IPS DF 6.9 (cell line): ENCODE results near the gene DLL4.
A peak's percentile ranks its signal among the peaks of the same experiment; 100 is the strongest.

Experiments
- DNase-seq: peaks from one replicate; pipeline ENCODE4 v3.0.0-alpha.2; 2013; ENCODE audit warnings: low read depth, low spot score
- H3K27ac ChIP-seq: one replicate; pipeline ENCODE4 v1.5.1; 2013; ENCODE audit warnings: low read length, control low read depth
- H3K27me3 ChIP-seq: 2 replicates; pipeline ENCODE4 v1.6.1; 2013; ENCODE audit warnings: mild to moderate bottlenecking, low read length; ENCODE audit not compliant: control insufficient read depth, insufficient read depth
- H3K36me3 ChIP-seq: 2 replicates; pipeline ENCODE4 v1.6.1; 2013; ENCODE audit warnings: low read length; ENCODE audit not compliant: control insufficient read depth, insufficient read depth
- H3K4me1 ChIP-seq: 2 replicates; pipeline ENCODE4 v1.6.1; 2013; ENCODE audit warnings: low read length; ENCODE audit not compliant: control insufficient read depth, insufficient read depth
- H3K4me3 ChIP-seq: 2 replicates; pipeline ENCODE4 v1.5.1; 2013; ENCODE audit warnings: mild to moderate bottlenecking, low read length
- H3K9me3 ChIP-seq: 2 replicates; pipeline ENCODE4 v1.6.1; 2013; ENCODE audit warnings: low read length, inconsistent platforms; ENCODE audit not compliant: control insufficient read depth, insufficient read depth
- WGBS: extraction: QIAGEN DNeasy Blood & Tissue Kit; methylation state at CpG from one replicate; pipeline ENCODE4 v1.1.7; 2013; ENCODE audit warnings: mixed read lengths, missing lambda C conversion rate; ENCODE audit not compliant: insufficient read length, insufficient coverage; 5-methylcytosine and 5-hydroxymethylcytosine counted together

Gene DLL4

DNA sequence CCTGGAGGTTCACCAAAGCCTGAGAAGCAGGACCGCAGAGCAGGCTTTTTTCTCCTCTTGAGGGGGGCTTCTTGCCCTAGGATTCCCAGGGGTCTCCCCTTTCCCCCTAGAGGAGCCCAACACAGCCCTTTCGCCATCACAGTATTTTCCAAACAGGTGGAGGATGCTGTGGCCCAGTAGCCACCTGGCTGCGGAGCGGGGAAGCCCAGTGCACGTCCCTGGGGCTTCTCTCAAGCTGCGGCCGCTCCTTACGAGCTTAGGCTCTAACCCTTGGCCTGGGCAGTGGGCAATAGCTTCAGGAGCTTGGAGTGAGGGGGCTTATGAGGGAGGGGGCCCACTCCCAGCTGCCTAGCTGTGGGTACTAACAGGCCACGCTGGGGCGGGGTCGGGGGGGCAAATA lies 11.6 kb upstream of the DLL4 start:
- Histone ChIP-seq H3K4me3 (no peak overlapping the region), H3K27me3 (peaks cover 3% of the 10 kb centered on the region; the same call in 1 of the 2 replicates), H3K4me1 (peaks cover 6% of the 10 kb centered on the region), H3K27ac (no peak overlapping the region), H3K36me3 (no peaks in the 10 kb centered on the region), H3K9me3 (no peaks in the 10 kb centered on the region)
- DNase-seq = no peak
- WGBS = no CpG with 5 or more reads among the region's 11 CpGs

DNA sequence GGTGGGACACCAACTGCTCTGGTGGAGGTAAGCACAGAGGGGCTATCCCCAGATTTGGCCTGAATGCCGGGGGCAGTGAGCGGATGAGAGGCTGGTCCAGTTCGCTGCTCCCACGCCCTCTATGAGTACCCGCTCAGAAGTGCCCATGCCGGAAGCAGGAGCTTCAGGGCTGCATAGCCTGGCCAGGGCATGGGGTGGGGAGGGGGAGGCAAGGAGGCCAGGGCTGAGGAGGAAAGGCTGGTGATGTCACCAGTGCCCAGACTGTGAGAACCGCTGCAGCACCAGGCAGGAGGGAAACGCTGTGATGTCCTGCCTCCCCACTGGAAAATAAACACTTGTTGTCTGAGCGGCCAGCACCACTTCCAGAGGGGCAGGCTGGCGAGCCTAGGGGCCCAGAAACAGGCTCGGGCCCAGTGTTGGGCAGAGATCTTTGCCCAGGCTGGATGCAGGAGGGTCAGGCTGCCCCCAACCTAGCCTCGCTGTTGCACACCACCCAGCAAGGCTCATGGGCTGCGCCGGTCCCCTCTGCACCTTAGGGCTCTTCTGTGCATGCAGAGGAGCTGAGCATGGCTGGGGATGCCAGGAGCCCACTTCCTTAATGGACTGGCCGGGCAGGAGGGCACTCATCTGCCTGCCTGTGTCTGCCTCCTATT lies 10.9 kb upstream of the DLL4 start:
- Histone ChIP-seq H3K27me3 (peaks cover 8% of the 10 kb centered on the region; the same call in 1 of the 2 replicates), H3K4me1 (peaks cover 4% of the 10 kb centered on the region), H3K4me3 (no peak overlapping the region), H3K27ac (no peak overlapping the region), H3K36me3 (no peaks in the 10 kb centered on the region), H3K9me3 (no peaks in the 10 kb centered on the region)
- WGBS = no CpG with 5 or more reads among the region's 15 CpGs
- no peak for DNase-seq

DNA sequence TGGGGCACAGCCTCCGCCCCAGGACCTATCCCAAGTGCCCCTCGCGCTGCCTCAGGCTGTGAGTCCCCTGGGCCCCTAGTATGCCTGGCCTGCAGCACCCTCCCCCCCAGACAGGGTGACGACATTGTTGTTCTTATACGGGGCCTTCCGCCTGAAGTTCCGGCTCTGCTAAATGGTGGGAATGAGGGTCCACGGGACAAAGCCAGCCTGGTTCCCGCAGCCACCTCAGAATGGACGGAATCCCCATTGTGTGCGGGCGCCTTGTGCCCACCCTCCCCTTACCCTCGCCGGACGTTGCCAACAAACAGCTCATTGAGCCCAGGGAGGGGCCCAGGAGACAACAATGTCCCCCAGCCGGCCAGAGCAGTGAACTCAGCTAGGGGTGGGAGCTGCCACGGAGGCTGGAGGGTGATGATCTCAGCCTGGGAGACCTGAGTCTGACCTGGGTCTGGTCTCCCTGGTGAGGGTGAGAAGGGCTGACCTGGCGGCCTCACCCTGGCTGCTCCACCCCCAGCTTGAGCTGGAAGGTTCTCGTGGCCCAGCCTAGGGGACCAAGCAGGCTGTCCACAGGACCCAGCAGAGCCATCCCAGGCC lies 10.2 kb upstream of the DLL4 start:
- Histone ChIP-seq H3K36me3 (no peaks in the 10 kb centered on the region), H3K9me3 (no peaks in the 10 kb centered on the region), H3K4me1 (peaks cover 4% of the 10 kb centered on the region), H3K27me3 (peaks cover 15% of the 10 kb centered on the region), H3K4me3 (no peak overlapping the region), H3K27ac (no peak overlapping the region)
- DNase-seq = no peak
- no CpG with 5 or more reads among the region's 19 CpGs for WGBS

DNA sequence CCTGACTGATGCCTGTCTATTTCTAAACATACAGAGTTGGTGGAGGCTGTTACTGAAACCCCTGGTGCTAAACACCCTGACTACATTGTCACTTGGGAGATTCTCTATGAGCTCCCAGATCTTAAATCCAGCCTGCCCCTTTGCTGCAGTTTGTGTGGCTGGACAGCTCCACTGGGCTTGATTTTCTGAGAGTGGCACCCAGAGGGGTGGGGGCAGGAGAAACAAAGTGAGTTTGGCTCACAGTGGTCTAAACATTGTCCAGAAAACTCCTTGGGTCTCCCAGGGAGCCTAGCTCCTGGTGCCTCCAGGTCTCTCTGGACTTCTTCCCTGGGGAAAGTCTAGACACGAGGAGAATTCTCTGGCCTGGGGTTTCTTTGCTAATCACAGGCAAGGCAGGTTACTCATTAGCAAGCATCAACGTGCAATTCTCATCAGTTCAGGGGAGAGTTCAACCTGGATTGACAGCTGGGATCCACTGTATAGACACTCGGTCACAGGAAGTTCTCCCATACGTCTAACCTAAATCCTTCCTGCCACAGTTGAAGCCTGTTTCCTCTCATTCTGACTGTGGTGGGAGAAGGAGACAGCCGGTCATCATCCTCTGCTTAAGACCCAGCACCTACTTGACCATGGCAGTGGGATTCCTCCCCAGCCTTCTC lies 7.1 kb upstream of the DLL4 start:
- Histone ChIP-seq H3K9me3 (no peaks in the 10 kb centered on the region), H3K27ac (no peak overlapping the region), H3K4me1 (peaks cover 6% of the 10 kb centered on the region), H3K36me3 (no peaks in the 10 kb centered on the region), H3K4me3 (no peak overlapping the region), H3K27me3 (peaks cover 44% of the 10 kb centered on the region)
- no CpG with 5 or more reads among the region's 5 CpGs for WGBS
- no peak for DNase-seq

DNA sequence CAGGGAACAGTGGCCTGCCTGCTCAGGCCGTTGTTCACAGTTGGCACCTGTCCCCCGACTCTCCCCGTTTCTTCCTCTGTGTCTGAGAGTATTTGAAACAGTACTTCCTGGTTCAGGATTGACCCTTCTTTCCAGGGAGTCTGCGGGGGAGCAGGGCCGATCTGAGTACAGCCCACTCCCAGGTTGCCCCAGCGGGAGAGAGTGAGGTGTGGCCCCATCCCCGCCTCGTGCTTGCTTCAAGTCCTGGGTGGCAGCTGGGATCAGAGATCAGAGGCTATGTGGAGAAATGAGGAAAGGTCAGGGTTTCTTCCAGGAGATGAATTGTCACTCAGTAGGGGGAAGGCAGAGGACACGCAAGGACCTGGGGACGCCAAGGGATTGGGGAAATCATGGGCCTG lies 6.5 kb upstream of the DLL4 start:
- peaks cover 10% of the 10 kb centered on the region for H3K4me1 ChIP-seq
- no peak overlapping the region for H3K4me3 ChIP-seq
- H3K36me3 ChIP-seq = no peaks in the 10 kb centered on the region
- H3K9me3 ChIP-seq = no peaks in the 10 kb centered on the region
- no peak overlapping the region for H3K27ac ChIP-seq
- H3K27me3 ChIP-seq = peaks cover 49% of the 10 kb centered on the region
- no peak for DNase-seq
- no CpG with 5 or more reads among the region's 10 CpGs for WGBS

DNA sequence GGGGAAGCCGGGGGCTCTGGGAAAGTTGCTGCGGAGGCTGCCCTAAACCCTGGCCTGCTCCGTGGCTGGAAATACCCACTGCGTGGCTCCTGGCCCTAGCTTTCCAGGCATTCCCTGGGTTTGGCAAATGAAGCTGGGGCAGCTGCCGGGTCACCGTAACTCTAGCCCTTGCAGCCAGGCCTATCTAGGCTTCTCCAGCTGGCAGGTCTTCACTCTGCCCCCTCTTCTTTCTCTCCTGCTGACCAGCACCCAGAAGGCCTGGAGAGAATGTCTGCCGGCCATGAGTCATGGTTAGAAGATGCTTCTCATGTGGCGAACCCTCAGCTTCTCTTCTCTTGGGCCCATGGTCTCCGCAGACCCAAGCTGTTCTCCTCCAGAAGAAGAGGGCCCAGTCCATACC lies 5.6 kb upstream of the DLL4 start:
- no peak overlapping the region for H3K27ac ChIP-seq
- H3K36me3 ChIP-seq = no peaks in the 10 kb centered on the region
- H3K4me3 ChIP-seq = no peak overlapping the region
- no peak for DNase-seq
- no peaks in the 10 kb centered on the region for H3K9me3 ChIP-seq
- no CpG with 5 or more reads among the region's 9 CpGs for WGBS
- H3K27me3 ChIP-seq = peaks cover 54% of the 10 kb centered on the region
- peaks cover 10% of the 10 kb centered on the region for H3K4me1 ChIP-seq

DNA sequence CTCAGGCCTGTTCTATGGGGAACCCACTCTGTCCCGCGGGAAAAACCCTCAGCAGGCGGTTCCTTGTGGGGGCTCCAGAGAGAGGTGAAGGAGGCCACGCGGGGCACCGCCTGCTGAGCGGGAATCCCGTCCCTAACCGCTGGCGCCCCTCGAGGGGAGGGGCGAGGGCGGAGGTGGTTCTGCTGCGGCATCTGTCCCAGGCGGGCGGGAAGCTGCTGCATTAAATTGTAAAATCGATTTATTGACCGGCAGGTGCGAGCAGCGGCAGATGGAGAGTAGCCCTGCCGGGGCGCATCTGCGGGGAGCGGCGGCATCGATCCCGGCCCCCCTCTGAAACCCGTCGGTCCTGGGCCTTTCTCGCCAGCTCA lies 3.7 kb upstream of the DLL4 start:
- no CpG with 5 or more reads among the region's 30 CpGs for WGBS
- Histone ChIP-seq H3K27ac (no peak overlapping the region), H3K4me1 (peaks cover 8% of the 10 kb centered on the region), H3K27me3 (peaks cover 64% of the 10 kb centered on the region), H3K36me3 (no peaks in the 10 kb centered on the region), H3K4me3 (peak overlapping the region; percentile 5; the same call in 1 of the 2 replicates), H3K9me3 (no peaks in the 10 kb centered on the region)
- DNase-seq = no peak

DNA sequence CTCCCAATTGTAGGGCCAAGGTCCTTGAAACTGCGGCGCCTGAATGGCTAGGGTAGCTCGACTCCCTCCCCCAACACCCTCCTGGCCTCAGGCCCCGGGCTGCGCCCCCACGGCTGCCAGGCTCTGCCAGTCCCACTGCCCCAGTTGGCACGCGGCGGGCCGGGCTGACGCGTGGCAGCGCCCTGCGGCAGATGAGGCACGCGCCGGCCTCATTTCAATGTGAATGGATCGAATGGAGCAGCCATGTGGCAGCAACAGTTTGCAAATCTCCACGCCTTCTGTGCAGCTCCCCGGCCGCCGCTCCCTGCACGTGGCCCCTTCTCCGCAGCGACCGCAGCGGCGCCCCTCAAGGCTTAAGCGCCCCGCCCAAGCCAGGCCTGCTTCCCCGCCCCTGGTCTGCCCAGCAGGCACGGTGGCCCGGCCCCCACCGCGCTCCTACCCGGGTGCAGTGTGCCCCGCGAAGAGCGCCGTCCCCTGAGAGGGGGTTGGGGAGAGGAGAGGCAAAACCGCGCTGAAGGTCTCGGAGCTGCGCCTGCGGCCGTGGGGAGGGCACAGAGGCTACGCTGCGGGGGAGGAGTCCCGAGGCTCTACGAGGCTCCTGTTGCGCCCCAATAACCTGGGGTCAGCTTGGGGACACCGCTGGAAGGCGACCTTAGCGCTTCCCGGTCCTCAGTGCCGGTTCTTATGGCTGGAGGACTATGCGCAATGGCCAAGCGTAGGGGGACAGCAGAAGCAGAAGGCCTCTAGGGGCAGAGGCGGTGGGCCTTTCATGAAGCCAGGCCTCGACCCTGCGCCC lies 3.1 kb upstream of the DLL4 start:
- no peaks in the 10 kb centered on the region for H3K9me3 ChIP-seq
- H3K36me3 ChIP-seq = no peaks in the 10 kb centered on the region
- DNase-seq = no peak
- H3K4me3 ChIP-seq = peak overlapping the region; percentile 5; the same call in 1 of the 2 replicates
- peaks cover 8% of the 10 kb centered on the region for H3K4me1 ChIP-seq
- no peak overlapping the region for H3K27ac ChIP-seq
- no CpG with 5 or more reads among the region's 61 CpGs for WGBS
- H3K27me3 ChIP-seq = peaks cover 69% of the 10 kb centered on the region

DNA sequence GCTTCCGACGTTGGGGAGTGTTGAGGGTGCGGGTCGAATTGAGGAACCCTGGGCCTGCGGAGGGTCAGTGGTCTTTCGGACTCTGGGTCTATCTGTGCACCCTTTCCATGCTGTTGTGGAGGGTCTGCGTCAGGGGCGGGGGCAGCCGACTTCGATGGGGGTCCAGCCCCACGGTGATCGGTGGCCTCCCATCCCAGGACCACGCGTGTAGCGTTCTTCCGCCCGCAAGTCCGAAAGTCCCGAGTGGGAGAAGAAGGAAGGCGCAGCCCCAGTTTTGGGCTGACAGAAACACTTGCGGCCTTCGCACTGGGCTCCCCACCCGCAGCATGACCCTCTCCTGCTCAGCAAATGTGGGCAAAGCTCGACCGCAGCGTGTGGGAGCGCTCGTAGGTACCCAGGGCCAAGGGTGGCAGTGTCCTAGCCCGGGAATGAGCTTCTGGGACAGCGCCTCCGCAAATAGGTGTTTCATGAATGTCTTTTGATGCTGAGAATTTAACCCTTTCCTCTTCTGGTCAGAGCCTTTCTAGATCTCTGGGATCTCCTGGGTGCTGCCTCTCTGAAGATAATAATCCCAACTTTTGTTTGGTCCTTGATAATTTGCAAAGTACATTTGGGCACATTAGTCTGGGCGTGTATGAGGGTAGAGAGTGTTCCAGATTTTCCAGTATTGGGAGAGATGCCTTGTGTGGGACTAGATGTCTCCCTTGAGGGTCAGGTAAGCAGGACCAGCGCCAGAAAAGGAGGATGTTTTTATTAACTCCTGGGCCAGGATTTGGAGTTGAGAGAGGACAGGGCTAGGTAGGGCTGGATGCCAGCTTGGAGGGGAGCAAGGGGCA lies 2.3 kb upstream of the DLL4 start:
- no CpG with 5 or more reads among the region's 33 CpGs for whole genome bisulfite sequencing
- Histone ChIP-seq H3K9me3 (no peaks in the 10 kb centered on the region), H3K27me3 (peaks cover 77% of the 10 kb centered on the region), H3K36me3 (no peaks in the 10 kb centered on the region), H3K4me1 (peaks cover 8% of the 10 kb centered on the region), H3K4me3 (peak overlapping the region; percentile 59; the same call in 1 of the 2 replicates), H3K27ac (no peak overlapping the region)
- DNase-seq = no peak

DNA sequence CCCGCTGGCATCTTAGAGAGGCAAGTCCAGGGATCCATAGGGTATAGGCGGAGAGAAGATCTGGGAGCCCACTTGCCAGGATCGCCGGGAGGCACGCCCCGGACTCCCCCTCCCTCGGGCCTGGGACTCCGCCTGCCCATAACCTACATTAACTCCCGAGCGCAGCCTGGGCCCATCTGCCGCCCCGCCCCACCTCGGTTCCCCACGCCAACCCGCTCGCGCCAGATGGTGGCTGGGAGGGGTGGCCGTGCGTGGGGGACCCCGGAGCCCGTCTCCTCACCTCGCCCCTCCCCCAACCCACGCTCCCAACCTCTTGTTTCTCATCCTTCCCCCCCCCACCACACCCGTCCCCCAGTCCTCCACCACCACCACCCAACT lies 1.7 kb upstream of the DLL4 start:
- Histone ChIP-seq H3K36me3 (no peaks in the 10 kb centered on the region), H3K4me3 (peak overlapping the region; percentile 59; the same call in 1 of the 2 replicates), H3K9me3 (no peaks in the 10 kb centered on the region), H3K27ac (no peak overlapping the region), H3K27me3 (peaks cover 75% of the 10 kb centered on the region), H3K4me1 (peaks cover 8% of the 10 kb centered on the region)
- WGBS = no CpG with 5 or more reads among the region's 24 CpGs
- no peak for DNase-seq
